Endothelial cell of umbilical vein (primary cell): ENCODE results near the gene ACSL6.

ENCODE experiments used
- CTCF ChIP-seq, 2 donors: IDR thresholded peaks; 1 replicate in 1 of 2; 2 replicates in 1 of 2; pipeline ENCODE4 v1.5.1; 2011; ENCODE audit warnings: low read length in 2 of 2, mild to moderate bottlenecking in 2 of 2, moderate library complexity in 2 of 2, control low read depth in 1 of 2, inconsistent platforms in 1 of 2, low read depth in 1 of 2; ENCODE audit not compliant: insufficient read depth in 1 of 2; ENCODE audit errors: extremely low read depth in 1 of 2
- EZH2 ChIP-seq: IDR thresholded peaks from 2 replicates; pipeline ENCODE4 v1.6.1; 2012; ENCODE audit warnings: borderline replicate concordance, low read depth, mild to moderate bottlenecking, moderate library complexity, low read length, inconsistent platforms; ENCODE audit not compliant: severe bottlenecking
- MYC ChIP-seq: IDR thresholded peaks from one replicate; pipeline ENCODE4 v1.6.1; 2011; ENCODE audit warnings: mild to moderate bottlenecking, low read depth, low read length
- POLR2A ChIP-seq: IDR thresholded peaks from 2 replicates; pipeline ENCODE4 v1.6.1; 2012; ENCODE audit warnings: low read depth, mild to moderate bottlenecking, control low read depth, low read length

- TF ChIP-seq POLR2A (no peak), CTCF (IDR thresholded peaks at IDR 0.05; ENCODE audit: extremely low read depth in 1 of 2, insufficient read depth in 1 of 2, low read depth in 1 of 2, low read length in 2 of 2) (no peak), EZH2 (no peak), MYC (no peak)
Observed at GRCh38 chr5:131977212-131977604, 34.2 kb downstream of the ACSL6 start.
